DND-41 (cell line): ENCODE results near the gene CACNG8.

Experiments used
- ATAC-seq: fragments of 200-7000 bp; cut with Tn5 transposase; 3 replicates; pipeline ENCODE4 v1.9.1; 2021; ENCODE audit warnings: low read depth; ENCODE audit not compliant: insufficient read depth
- DNase-seq: peaks from one replicate; pipeline ENCODE4 v3.0.0-alpha.2; 2020
- H2AFZ ChIP-seq: 2 replicates; pipeline ENCODE4 v1.6.0; 2012; ENCODE audit warnings: low read depth, low read length
- H3K27ac ChIP-seq: 2 replicates; pipeline ENCODE4 v1.5.1; 2012; ENCODE audit warnings: low read length, inconsistent platforms
- H3K27me3 ChIP-seq: fragments of 200-600 bp; sonication (generic); 2 replicates; pipeline ENCODE4 v1.6.0; 2012; ENCODE audit warnings: low read length, mild to moderate bottlenecking, inconsistent platforms; ENCODE audit not compliant: insufficient read depth, poor library complexity
- H3K36me3 ChIP-seq: 2 replicates; pipeline ENCODE4 v1.5.1; 2012; ENCODE audit warnings: low read length, inconsistent platforms; ENCODE audit not compliant: insufficient read depth
- H3K4me1 ChIP-seq: 2 replicates; pipeline ENCODE4 v1.5.1; 2012; ENCODE audit warnings: mild to moderate bottlenecking, low read length; ENCODE audit not compliant: insufficient read depth
- H3K4me2 ChIP-seq: 2 replicates; pipeline ENCODE4 v1.6.0; 2012; ENCODE audit warnings: mild to moderate bottlenecking, moderate library complexity, low read length, inconsistent platforms; ENCODE audit not compliant: insufficient read depth
- H3K4me3 ChIP-seq, 2 experiments: fragments of 200-600 bp in 1 of 2; shearing (Covaris generic) in 1 of 2; 2 replicates each; pipeline ENCODE4 v1.5.1; 2012 to 2016; ENCODE audit warnings: inconsistent platforms in 2 of 2, low read length in 2 of 2, mild to moderate bottlenecking in 2 of 2, low read depth in 1 of 2, moderate library complexity in 1 of 2
- H3K79me2 ChIP-seq: 2 replicates; pipeline ENCODE4 v1.6.0; 2012; ENCODE audit warnings: low read length, inconsistent platforms; ENCODE audit not compliant: insufficient read depth
- H3K9ac ChIP-seq: 2 replicates; pipeline ENCODE4 v1.6.0; 2012; ENCODE audit warnings: low read depth, mild to moderate bottlenecking, inconsistent platforms, low read length, moderate library complexity
- H3K9me3 ChIP-seq: 2 replicates; pipeline ENCODE4 v1.5.1; 2012; ENCODE audit warnings: low read length, moderate library complexity, mild to moderate bottlenecking, inconsistent platforms; ENCODE audit not compliant: insufficient read depth, severe bottlenecking
- H4K20me1 ChIP-seq: 2 replicates; pipeline ENCODE4 v1.6.0; 2012; ENCODE audit warnings: low read length; ENCODE audit not compliant: insufficient read depth
- CTCF ChIP-seq: IDR thresholded peaks from 2 replicates; pipeline ENCODE4 v1.5.1; 2012; ENCODE audit warnings: borderline replicate concordance, low read length, moderate library complexity, mild to moderate bottlenecking; ENCODE audit not compliant: poor library complexity, severe bottlenecking; ENCODE audit errors: extremely low read depth
- EZH2 ChIP-seq: IDR thresholded peaks from 3 replicates; pipeline ENCODE4 v1.6.1; 2012; ENCODE audit warnings: borderline replicate concordance, low read depth, mild to moderate bottlenecking, moderate library complexity, low read length, inconsistent platforms; ENCODE audit not compliant: severe bottlenecking

Gene CACNG8

GRCh38 chr19:53944416-53944815, 18.3 kb upstream of the CACNG8 start:
- Histone ChIP-seq H2AFZ (no peak overlapping the region), H3K9me3 (no peaks in the 10 kb centered on the region), H3K36me3 (no peaks in the 10 kb centered on the region), H3K4me2 (no peak overlapping the region), H3K27me3 (no peaks in the 10 kb centered on the region), H4K20me1 (no peaks in the 10 kb centered on the region), H3K27ac (no peak overlapping the region), H3K4me3 (no peak overlapping the region), H3K9ac (no peak overlapping the region), H3K79me2 (no peaks in the 10 kb centered on the region), H3K4me1 (no peaks in the 10 kb centered on the region)
- TF ChIP-seq EZH2 (no peak), CTCF (no peak)
- DNase-seq (no peak), ATAC-seq (no peak)

- ATAC-seq (no peak), DNase-seq (no peak)
- Histone ChIP-seq H3K36me3 (no peaks in the 10 kb centered on the region), H3K4me2 (no peak overlapping the region), H3K4me1 (no peaks in the 10 kb centered on the region), H2AFZ (no peak overlapping the region), H3K27me3 (no peaks in the 10 kb centered on the region), H3K27ac (no peak overlapping the region), H3K9ac (no peak overlapping the region), H3K9me3 (no peaks in the 10 kb centered on the region), H4K20me1 (no peaks in the 10 kb centered on the region), H3K79me2 (no peaks in the 10 kb centered on the region), H3K4me3 (no peak overlapping the region)
- no peak for TF ChIP-seq EZH2
- no peak for TF ChIP-seq CTCF
Measured at GRCh38 chr19:53944933-53945332, 17.8 kb upstream of the CACNG8 start.

DNA sequence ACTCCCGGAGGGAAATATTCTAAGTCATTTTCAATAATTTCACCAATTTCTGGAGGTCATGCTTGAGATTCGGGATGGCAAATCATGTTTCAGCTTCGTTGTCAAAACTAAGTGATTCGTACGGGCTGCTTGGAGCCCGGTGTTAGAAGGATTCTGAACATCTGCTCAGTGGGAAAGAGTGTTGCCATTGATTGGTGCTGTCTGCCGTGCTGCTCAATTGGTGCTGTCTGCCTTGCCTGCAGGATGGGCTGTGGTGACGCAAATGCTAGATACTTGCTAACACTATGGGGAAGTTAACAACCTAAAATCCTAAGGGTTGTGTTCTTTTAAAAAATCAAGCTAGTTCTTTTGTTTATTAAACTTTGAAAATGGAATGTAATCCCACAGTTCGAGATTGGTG, 17.3 kb upstream of the CACNG8 start:
- no peak for DNase-seq
- H3K4me1 ChIP-seq: no peaks in the 10 kb centered on the region
- TF ChIP-seq CTCF (no peak), EZH2 (no peak)
- no peaks in the 10 kb centered on the region for H3K79me2 ChIP-seq
- no peaks in the 10 kb centered on the region for H3K9me3 ChIP-seq
- no peaks in the 10 kb centered on the region for H4K20me1 ChIP-seq
- H3K9ac ChIP-seq: no peak overlapping the region
- no peak for ATAC-seq
- no peak overlapping the region for H3K4me3 ChIP-seq
- H2AFZ ChIP-seq: no peak overlapping the region
- no peaks in the 10 kb centered on the region for H3K36me3 ChIP-seq
- no peaks in the 10 kb centered on the region for H3K27me3 ChIP-seq
- no peak overlapping the region for H3K4me2 ChIP-seq
- no peak overlapping the region for H3K27ac ChIP-seq

DNA sequence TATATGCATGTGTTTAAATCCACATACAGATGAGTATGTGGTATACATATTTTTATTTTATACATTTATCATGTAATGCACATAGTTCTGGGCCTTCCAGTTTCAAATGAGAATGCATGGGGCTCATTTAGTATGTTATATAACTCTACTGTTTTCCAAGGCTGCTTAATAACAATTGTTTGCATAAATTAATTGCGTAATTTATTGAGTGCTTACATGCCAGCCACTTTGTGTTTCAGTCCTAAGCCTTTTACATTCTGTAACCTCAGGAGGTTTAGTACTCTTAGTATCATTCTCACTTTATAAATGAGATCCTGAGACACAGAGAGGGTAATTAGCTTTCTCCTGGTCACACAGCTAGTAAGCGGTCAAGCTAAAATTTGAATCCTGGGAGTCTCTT, 16.7 kb upstream of the CACNG8 start:
- Histone ChIP-seq H3K4me3 (no peak overlapping the region), H3K9ac (no peak overlapping the region)

More for the DNA sequence above, 16.7 kb upstream of the CACNG8 start:
- DNase-seq (no peak), ATAC-seq (no peak)
- Histone ChIP-seq H3K4me2 (no peak overlapping the region), H3K4me1 (no peaks in the 10 kb centered on the region), H4K20me1 (no peaks in the 10 kb centered on the region), H3K27me3 (no peaks in the 10 kb centered on the region), H3K9me3 (no peaks in the 10 kb centered on the region), H2AFZ (no peak overlapping the region), H3K27ac (no peak overlapping the region), H3K79me2 (no peaks in the 10 kb centered on the region), H3K36me3 (no peaks in the 10 kb centered on the region)
- TF ChIP-seq CTCF (no peak), EZH2 (no peak)
